GM19238 (cell line): ENCODE data around the gene IQGAP2.
"Not testable (repeated sequence)": the region's sequence is repeated elsewhere in the genome, so short reads cannot be mapped to it uniquely, and the experiment has no call there.

ENCODE experiments used
- DNase-seq: peaks from one replicate; pipeline ENCODE4 v3.0.0; 2011; ENCODE audit warnings: low spot score; ENCODE audit not compliant: insufficient read length

IQGAP2 gene

GRCh38 chr5:76497986-76498717 is 95.1 kb downstream of the IQGAP2 start:
- DNase-seq: no peak

- DNase-seq: no peak
These were observed 96.5 kb downstream of the IQGAP2 start for GRCh38 chr5:76499507-76500161.

GRCh38 chr5:76500633-76501393 is 97.7 kb downstream of the IQGAP2 start:
- no peak for DNase-seq

- no peak for DNase-seq
These were observed 100.8 kb downstream of the IQGAP2 start for GRCh38 chr5:76503929-76504328.

GRCh38 chr5:76504901-76505564 is 101.9 kb downstream of the IQGAP2 start:
- DNase-seq: no peak

GRCh38 chr5:76513476-76513875 is 110.4 kb downstream of the IQGAP2 start:
- DNase-seq: no peak

GRCh38 chr5:76514292-76514691 is 111.2 kb downstream of the IQGAP2 start:
- DNase-seq: no peak

GRCh38 chr5:76514713-76515112 is 111.6 kb downstream of the IQGAP2 start:
- DNase-seq: no peak

GRCh38 chr5:76517334-76517733 is 114.2 kb downstream of the IQGAP2 start:
- no peak for DNase-seq

- not testable (repeated sequence) for DNase-seq
These were observed 115.2 kb downstream of the IQGAP2 start for GRCh38 chr5:76518246-76518645.

- no peak for DNase-seq
These were observed 118.2 kb downstream of the IQGAP2 start for GRCh38 chr5:76521240-76521758.

GRCh38 chr5:76522103-76522935 is 119.2 kb downstream of the IQGAP2 start:
- no peak for DNase-seq

GRCh38 chr5:76524101-76524835 is 121.2 kb downstream of the IQGAP2 start:
- no peak for DNase-seq

GRCh38 chr5:76524868-76525267 is 121.8 kb downstream of the IQGAP2 start:
- DNase-seq: no peak

GRCh38 chr5:76525956-76526355 is 122.9 kb downstream of the IQGAP2 start:
- no peak for DNase-seq

- DNase-seq: no peak
These were observed 124.0 kb downstream of the IQGAP2 start for GRCh38 chr5:76526950-76527583.

- DNase-seq: no peak
These were observed 124.6 kb downstream of the IQGAP2 start for GRCh38 chr5:76527685-76528161.

- DNase-seq: no peak
These were observed 125.7 kb downstream of the IQGAP2 start for GRCh38 chr5:76528547-76529331.
